ENCODE results near the gene ISCA2.

DNA sequence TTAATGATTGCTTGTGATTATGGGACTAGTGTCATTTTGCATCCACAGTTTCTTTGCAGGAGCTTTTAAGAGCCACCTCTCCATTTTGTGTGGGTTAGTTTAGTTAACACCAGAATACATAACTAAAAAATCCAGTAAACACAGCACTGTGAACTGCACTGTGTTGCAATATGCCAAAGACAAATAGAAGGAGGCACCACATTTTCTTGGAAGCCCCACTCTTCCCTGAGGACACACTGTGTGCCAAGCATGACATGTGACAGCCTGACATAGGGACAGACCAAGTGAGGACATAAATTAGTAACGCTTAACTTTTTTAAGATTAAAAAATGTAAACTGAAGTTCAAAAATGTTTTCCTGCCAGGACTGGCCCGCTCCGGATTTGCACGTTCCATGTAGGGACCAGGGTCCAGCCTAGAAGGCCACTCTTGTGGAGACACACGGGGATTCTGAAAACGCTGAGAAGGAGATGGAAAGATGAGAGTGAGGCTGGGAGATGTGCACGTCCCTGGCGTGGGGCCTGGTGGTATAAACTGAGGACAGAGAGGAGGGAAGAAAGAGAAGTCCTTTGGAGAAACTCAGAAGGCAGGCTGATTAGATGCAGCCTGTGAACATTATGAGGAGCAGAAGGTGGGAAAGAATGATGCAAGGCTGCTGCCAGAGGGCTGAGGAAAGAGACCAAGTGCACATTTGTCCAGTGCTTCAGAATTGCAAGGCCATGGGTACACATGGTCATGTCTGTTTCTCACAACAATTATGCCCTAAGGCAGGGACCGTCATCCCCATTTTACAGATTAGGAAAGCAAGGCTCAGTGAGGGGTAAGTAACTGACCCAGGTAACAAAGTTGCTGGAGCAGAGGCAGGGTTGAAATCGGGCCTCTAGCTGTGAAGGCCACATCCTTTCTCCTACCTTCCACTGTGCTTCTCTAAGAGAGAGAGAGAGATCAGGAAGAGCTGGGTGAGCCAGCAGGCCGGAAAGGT is 45.1 kb downstream of the ISCA2 start:
- TF ChIP-seq POLR2A (IDR thresholded peaks at IDR 0.05): no peak
- TF ChIP-seq, protein P1, sequence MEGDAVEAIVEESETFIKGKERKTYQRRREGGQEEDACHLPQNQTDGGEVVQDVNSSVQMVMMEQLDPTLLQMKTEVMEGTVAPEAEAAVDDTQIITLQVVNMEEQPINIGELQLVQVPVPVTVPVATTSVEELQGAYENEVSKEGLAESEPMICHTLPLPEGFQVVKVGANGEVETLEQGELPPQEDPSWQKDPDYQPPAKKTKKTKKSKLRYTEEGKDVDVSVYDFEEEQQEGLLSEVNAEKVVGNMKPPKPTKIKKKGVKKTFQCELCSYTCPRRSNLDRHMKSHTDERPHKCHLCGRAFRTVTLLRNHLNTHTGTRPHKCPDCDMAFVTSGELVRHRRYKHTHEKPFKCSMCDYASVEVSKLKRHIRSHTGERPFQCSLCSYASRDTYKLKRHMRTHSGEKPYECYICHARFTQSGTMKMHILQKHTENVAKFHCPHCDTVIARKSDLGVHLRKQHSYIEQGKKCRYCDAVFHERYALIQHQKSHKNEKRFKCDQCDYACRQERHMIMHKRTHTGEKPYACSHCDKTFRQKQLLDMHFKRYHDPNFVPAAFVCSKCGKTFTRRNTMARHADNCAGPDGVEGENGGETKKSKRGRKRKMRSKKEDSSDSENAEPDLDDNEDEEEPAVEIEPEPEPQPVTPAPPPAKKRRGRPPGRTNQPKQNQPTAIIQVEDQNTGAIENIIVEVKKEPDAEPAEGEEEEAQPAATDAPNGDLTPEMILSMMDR (IDR thresholded peaks at IDR 0.05): no peak
- TF ChIP-seq POLR2AphosphoS5 (IDR thresholded peaks at IDR 0.05): no peak
